ES-I3 (cell line): Measurements from ENCODE around the gene FSTL5.

Experiments
- H3K36me3 ChIP-seq: 2 replicates; pipeline ENCODE4 v1.6.1; 2013; ENCODE audit warnings: mild to moderate bottlenecking, low read length, control low read depth, moderate library complexity; ENCODE audit not compliant: insufficient read depth
- H3K4me1 ChIP-seq: 2 replicates; pipeline ENCODE4 v1.6.1; 2013; ENCODE audit warnings: mild to moderate bottlenecking, control low read depth, low read length; ENCODE audit not compliant: insufficient read depth
- H3K9ac ChIP-seq: 2 replicates; pipeline ENCODE4 v1.6.1; 2013; ENCODE audit warnings: low read depth, mild to moderate bottlenecking, low read length, moderate library complexity
- H3K9me3 ChIP-seq: 2 replicates; pipeline ENCODE4 v1.6.1; 2013; ENCODE audit warnings: mild to moderate bottlenecking, low read length, moderate library complexity; ENCODE audit not compliant: control insufficient read depth, insufficient read depth

Gene FSTL5

DNA sequence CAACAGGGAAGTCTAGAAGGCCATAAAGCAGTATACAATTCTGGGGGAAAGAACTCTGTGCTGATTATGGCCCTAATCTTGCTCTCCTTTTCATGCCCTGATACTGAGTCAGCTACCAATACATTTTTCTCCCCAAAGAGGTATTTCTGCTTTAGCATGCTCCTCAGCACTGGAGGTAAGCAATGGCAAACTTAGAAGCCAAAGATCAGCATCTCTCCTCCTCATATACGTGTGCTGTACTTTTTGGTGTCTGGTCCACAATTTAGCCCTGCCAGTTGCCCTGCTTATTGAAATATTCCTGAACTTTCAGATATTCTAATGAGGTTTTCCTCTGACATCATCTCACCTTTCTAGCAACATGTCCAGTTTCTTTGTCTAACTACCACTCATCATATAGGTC lies 226.2 kb downstream of the FSTL5 start:
- H3K9me3 ChIP-seq: no peaks in the 10 kb centered on the region
- H3K9ac ChIP-seq: no peak overlapping the region
- H3K4me1 ChIP-seq: no peaks in the 10 kb centered on the region; the same call in 1 of the 2 replicates
- H3K36me3 ChIP-seq: no peaks in the 10 kb centered on the region

DNA sequence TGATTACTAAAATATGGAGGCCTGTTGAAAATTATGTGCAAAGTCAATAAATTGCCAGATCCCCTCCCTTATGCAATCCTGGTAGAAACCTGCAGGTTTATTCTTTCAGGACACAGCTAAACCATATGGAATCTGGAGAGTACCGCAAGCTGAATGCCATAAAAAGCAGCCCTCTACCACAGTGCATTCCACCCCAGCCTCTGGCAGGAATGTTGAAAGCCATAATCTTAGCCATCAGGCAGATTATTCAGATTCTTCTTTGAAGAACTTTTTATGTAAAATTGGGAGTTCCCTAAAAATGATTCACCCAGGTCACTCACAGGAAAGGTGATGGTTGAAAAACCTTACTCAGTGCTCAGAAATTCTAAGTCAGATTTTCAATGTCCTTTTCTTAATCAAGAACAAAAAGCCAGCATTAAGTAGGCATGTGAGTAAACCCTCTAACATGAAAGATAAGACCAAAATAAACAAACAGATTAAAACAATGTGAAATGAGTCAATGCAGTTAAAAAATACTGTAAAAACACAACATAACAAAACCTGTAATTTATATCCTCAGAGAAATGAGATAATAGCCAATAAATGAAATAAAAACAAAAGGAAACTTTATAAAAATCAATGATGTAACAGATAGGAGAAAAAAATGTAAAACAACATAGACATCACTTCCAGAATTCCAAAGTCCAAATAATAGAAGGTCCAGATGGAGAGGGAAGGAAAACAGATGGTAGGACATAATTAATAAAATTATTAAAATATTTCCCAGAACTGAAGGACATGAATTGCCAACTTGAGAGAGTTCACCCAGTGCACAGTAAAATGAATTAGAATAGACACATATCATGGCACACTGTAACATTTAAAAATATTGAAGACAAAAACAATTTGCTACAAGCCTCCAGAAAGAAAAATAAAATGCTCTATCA lies 226.9 kb downstream of the FSTL5 start:
- Histone ChIP-seq H3K9me3 (no peaks in the 10 kb centered on the region), H3K36me3 (no peaks in the 10 kb centered on the region), H3K4me1 (no peaks in the 10 kb centered on the region; the same call in 1 of the 2 replicates), H3K9ac (no peak overlapping the region)

DNA sequence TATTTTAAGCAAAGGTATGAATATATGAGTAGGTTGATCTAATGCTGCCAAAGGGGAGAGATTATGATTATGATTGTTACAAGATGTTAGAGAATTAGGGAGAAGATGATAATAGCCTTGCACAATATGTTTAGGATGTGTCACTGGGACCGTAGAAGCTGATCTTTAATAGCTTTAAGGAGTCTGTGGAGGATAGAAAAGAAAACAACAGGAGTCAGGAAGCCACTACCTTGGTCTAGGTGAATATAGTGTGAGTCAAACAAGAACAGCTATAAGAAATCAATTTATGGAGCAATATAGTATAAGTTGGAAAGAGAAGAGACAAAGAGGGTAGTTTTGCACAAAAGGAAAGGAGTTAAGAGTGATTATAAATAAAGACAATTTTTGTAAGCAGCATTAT lies 232.7 kb downstream of the FSTL5 start:
- Histone ChIP-seq H3K4me1 (peaks cover 11% of the 10 kb centered on the region), H3K36me3 (no peaks in the 10 kb centered on the region), H3K9me3 (no peaks in the 10 kb centered on the region), H3K9ac (no peak overlapping the region)

DNA sequence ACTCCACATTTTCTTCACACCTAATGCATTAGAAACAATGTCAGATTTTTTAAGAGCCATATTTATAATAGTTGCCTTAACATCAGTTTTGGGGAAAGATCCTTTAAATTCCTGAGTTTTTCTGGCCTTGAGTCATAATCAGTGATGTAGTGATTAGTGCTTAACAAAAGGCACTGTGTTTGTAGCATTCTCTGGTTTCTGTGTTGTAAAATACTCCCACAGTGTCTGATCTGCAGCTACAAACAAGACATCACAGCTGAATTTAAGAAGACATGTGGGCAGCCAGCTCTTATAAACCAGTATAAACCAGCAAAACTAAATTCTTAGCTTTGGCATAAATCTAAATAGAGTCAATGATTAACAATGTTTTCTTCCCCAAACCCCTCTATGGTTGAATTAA lies 233.8 kb downstream of the FSTL5 start:
- no peak overlapping the region for H3K9ac ChIP-seq
- H3K9me3 ChIP-seq: no peaks in the 10 kb centered on the region
- H3K4me1 ChIP-seq: peaks cover 11% of the 10 kb centered on the region
- no peaks in the 10 kb centered on the region for H3K36me3 ChIP-seq

DNA sequence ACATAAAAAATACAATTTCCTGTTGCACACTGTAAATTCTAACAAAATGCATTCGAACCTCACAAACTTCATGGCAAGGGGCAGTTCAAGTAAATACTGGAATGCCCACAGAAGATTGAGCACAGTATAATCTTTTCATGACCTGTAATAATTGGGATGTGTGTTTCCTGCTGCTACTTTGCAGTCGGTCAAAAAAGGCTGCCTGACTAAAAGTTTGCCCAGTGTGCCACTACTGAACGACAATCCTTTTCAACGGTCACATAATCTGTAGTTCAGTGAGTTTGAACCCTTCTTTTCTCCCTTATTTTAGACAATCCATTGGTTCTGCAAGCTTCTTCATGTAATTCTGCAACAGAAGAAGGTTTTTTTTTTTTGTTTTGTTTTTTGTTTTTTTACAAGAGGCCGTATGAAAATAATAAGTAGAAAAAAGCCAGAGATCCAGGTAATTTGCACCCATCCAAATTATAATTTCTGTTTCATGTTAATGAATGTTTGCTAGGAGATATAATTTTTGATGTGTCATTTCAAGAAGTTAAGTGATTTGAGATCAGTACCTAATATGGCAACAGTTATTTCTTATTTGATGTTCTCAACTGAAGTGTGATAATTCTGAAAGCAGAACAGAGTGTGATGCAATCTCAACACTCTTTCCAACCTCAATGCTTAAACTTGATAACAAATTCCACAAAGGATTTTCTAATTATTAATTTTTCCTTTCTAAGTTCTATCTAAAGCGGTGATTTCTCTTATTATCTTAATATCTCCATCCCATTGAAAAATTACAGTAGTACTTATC lies 237.6 kb downstream of the FSTL5 start:
- no peaks in the 10 kb centered on the region for H3K36me3 ChIP-seq
- no peak overlapping the region for H3K9ac ChIP-seq
- no peaks in the 10 kb centered on the region for H3K9me3 ChIP-seq
- peaks cover 11% of the 10 kb centered on the region for H3K4me1 ChIP-seq

DNA sequence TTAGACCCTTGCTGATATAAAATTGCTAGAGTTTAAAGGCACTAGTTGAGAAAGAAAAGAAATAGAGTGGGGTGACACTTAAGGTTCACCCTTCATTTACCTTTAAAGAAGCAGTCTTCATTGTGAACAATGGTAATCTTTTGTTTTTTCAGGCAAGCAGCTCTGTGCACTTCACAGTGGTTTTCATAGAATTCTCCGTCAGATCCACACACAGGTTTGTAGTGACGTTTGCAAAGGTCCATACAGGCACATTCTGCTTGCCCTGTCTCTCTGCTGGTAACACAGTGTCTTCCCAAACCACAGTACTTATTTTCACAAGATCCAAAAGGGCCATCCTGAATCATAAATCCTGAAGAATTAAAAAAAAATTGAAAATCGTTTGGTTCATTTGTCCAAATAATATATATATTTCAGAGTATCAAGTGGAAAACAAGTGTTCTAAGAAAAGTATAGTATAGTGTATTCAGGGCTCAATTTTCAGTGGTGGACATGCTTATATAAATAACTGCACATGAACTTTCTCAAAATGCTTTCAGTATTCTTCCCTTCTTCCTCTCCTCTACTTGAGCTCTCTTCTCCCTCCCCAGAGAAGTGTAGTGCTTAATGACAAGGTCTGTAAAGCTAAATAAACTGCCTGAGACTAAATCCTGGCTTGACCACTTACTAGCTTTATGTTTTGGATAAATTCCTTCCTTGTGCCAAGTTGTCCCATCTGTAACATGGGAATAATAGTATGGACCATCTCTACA lies 243.3 kb downstream of the FSTL5 start:
- Histone ChIP-seq H3K9ac (no peak overlapping the region), H3K36me3 (no peaks in the 10 kb centered on the region), H3K4me1 (no peaks in the 10 kb centered on the region), H3K9me3 (no peaks in the 10 kb centered on the region)

DNA sequence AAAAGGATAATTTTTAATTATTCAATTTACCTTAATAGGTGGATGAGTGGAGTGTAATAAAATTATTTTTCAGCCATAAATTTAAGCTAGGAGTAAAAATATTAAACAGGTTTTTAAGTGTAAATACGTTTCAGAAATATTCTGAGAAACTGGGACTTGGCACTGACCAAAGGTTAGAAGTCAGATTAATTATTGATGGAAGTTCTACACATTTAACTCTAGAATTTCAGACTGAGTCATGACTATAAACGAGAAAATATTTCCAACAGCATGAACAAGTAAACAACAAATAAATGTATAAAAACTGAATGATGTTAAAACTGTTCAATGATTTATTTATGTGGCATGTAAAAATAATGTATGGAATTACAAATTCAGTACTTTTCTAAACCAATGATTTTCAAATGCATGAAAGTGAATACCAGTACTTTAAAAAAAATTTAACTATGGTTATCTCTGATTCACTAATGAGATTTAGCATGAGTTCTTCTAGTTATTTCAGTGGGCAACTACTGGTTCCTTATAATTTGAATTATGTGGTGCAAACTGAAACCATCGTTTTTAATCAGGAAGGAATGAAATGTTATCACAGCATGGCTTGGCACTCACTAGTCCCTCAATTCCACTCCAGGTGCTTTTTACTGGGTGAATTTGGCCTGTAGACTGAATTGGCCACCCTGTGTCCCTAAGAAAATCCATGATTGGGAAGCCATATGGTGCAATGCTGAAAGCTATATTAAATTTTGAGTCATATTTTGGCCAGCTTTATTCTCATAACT lies 244.2 kb downstream of the FSTL5 start:
- H3K9ac ChIP-seq: no peak overlapping the region

DNA sequence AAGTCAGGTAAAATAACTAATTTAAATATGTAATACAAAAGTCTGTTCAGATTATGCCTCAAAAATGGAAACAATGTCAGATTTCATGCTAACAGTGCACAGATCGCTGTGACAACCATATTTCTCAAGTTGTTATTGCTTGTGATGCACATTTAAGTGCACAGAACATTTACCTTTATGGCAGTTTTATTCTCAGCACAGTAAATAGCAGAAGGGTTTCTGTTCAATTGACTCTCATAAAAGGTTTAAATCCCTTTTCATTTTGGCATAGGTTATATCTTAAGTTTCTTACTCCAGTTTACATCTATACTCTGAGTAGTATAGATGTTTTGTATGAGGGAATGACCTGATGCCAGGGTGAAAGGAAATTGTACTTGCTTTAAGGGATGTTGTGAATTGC lies 247.8 kb downstream of the FSTL5 start:
- Histone ChIP-seq H3K4me1 (no peaks in the 10 kb centered on the region), H3K36me3 (no peaks in the 10 kb centered on the region), H3K9me3 (no peaks in the 10 kb centered on the region), H3K9ac (no peak overlapping the region)

More for the DNA sequence above, 244.2 kb downstream of the FSTL5 start:
- no peaks in the 10 kb centered on the region for H3K9me3 ChIP-seq
- no peaks in the 10 kb centered on the region for H3K4me1 ChIP-seq
- no peaks in the 10 kb centered on the region for H3K36me3 ChIP-seq

DNA sequence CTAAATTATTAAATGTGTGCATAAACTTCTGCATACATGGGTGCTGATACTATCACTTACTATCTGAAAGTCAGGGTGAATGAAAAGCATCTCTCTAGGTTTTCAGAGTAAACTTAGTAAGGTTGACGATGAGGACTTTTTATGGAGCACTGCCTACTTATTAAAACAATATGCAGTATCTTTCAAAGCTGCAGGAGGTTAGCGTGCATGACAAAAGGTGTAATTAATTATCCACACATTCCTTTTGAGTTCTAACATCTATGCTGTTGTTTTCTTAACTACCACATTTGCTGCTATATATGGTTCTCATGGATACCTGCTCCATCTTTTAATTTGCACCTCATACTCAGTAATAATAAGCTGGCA lies 256.2 kb downstream of the FSTL5 start:
- Histone ChIP-seq H3K9me3 (no peaks in the 10 kb centered on the region), H3K4me1 (0 out of 2 replicates have a peak, but pooled peaks cover 3% of the 10 kb centered on the region), H3K9ac (no peak overlapping the region), H3K36me3 (no peaks in the 10 kb centered on the region)

DNA sequence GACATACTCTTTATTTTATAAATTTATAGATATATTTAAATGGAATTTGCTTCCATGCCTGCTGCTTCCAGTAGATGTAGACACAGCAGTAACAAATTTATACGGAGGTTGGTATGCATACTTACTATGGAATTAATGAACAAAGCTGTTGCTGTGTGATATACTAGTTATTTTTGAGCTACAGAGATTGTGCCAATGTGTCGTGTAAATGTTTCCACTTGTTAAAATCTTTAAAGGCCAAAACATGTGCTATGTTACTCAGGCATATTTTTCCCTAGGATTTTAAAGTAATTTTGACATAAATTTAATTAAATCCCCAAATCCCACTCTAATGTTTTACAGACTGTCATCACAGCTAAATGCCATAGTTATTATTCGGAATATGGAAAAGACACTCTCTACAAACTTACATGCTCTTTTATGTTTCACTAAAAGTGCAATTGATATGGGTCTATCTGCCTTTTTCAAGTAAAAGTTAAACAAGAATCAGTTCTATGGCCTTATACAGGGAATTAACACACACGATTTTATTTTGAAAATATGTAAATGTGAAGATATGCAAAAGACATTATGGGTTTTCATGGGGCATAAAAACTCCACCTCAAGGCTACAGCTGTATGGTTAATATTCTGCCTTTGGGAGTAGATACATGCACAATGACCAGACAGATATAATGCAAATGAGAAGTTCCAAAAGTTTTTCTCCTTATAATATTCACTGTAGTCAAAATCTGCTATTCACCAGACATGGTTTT lies 256.8 kb downstream of the FSTL5 start:
- no peaks in the 10 kb centered on the region for H3K9me3 ChIP-seq
- no peak overlapping the region for H3K9ac ChIP-seq
- 0 out of 2 replicates have a peak, but pooled peaks cover 3% of the 10 kb centered on the region for H3K4me1 ChIP-seq
- no peaks in the 10 kb centered on the region for H3K36me3 ChIP-seq

DNA sequence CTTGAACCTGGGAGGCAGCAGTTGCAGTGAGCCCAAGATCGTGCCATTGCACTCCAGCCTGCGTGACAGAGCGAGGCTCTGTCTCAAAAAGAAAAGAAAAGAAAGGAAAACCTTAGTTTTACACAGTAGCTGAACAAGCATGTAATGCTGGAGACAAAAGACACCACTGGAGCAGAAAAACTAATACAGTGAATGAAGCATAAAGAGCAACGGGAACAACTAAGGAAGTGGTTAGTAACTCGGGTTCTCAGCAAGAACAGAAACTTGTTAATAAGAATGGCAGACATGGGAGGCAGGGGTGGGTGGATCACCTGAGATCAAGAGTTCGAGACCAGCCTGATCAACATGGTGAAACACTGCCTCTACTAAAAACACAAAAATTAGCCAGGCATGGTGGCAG lies 263.7 kb downstream of the FSTL5 start:
- Histone ChIP-seq H3K4me1 (no peaks in the 10 kb centered on the region), H3K9ac (no peak overlapping the region), H3K36me3 (no peaks in the 10 kb centered on the region), H3K9me3 (no peaks in the 10 kb centered on the region)

DNA sequence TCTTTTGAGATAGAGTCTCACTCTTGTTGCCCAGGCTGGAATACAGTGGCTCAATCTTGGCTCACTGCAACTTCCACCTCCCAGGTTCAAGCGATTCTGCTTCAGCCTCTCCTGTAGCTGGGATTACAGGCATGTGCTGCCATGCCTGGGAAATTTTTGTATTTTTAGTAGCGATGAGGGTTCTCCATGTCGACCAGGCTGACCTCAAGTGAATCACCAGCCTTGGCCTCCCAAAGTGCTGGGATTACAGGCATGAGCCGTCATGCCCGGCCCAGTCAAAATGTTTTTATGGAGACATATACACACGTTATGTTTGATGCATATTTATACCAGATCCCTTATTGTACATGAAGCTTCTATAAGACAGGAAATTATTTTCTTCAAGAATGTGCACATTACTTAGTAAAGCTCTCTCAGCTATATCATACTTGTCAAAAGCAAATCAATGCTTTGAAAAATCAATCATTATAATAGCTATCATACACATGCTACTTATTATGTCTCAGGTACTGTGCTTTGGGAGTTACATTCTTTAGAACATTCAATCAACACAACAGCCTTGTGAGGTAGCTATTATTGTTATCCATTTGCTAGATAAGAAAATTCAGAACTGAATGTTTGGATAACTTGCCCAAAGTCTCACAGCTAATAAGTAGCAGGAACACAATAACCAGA lies 269.2 kb downstream of the FSTL5 start:
- Histone ChIP-seq H3K9ac (no peak overlapping the region), H3K36me3 (no peaks in the 10 kb centered on the region), H3K9me3 (no peaks in the 10 kb centered on the region), H3K4me1 (no peaks in the 10 kb centered on the region)

DNA sequence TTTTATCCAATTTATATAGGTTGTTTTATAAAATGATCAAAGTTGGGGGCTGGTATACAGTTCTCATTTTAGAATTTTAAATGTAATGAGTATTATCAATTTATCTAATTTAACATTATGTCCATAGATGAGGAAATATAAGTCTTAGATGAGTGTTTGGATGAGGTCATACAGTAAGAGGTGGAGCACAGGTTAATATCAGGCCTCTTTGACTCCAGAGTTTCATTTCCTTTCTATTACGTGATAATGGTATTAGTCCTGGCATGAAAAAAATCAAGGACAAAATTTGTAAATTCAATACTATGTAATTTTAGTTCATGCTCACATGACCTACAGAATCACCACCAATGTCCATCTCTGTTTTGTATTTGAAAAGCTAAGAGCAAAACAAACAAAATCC lies 269.8 kb downstream of the FSTL5 start:
- H3K9ac ChIP-seq: no peak overlapping the region
- H3K36me3 ChIP-seq: no peaks in the 10 kb centered on the region
- no peaks in the 10 kb centered on the region for H3K4me1 ChIP-seq
- no peaks in the 10 kb centered on the region for H3K9me3 ChIP-seq
